Measurements from ENCODE around the gene METTL23. TPM values are rescaled to one million over a fixed set of nuclear protein-coding genes. Genes with fewer than 3 reads are reported as not detected.
A peak's percentile ranks its signal among the peaks of the same experiment; 100 is the strongest.

Gene METTL23
- total RNA-seq, 2 experiments from 2014 or later: 35.4 to 37.8 TPM

GRCh38 chr17:76752006-76752405, 25.4 kb downstream of the METTL23 start:
- Mint-ChIP-seq H3K9me3 (no peaks in the 10 kb centered on the region), H3K4me1 (ENCODE audit: low read depth) (peaks cover 24% of the 10 kb centered on the region), H3K27ac (peak overlapping the region; percentile 96), H3K27me3 (no peaks in the 10 kb centered on the region), H3K4me3 (peak overlapping the region; percentile 79), H3K36me3 (ENCODE audit: low read depth) (peaks cover 32% of the 10 kb centered on the region)
- H3K36me3 ChIP-seq (ENCODE audit: insufficient read depth, low read length): peaks cover 17% of the 10 kb centered on the region
- DNase-seq: peak in 4 of 14 experiments; percentile 20 to 84 (median 74)
- H3K27me3 ChIP-seq (ENCODE audit: control insufficient read depth in 1 of 2, insufficient read depth in 2 of 2, low read length in 2 of 2): no peaks in the 10 kb centered on the region
- peak; percentile 61 for ATAC-seq (ENCODE audit: poor library complexity)
- TF ChIP-seq CTCF (IDR thresholded peaks at IDR 0.05): no peak
- H3K9me3 ChIP-seq (ENCODE audit: control insufficient read depth in 1 of 2, insufficient read depth in 1 of 2, low read length in 2 of 2): no peaks in the 10 kb centered on the region
- ChIA-PET CTCF (interaction anchor here (0.6 to 2.8 kb wide), 7 partner anchors 14 to 229 kb away, joined by 3 to 10 read pairs (median 4); partner anchors contain the start of genes METTL23 and MFSD11), POLR2A (interaction anchor here (0.7 to 2.9 kb wide), 7 partner anchors 14 to 1207 kb away, joined by 6 to 76 read pairs (median 7); partner anchors contain the start of genes JMJD6, METTL23, MFSD11 and MXRA7)
- intact Hi-C loops (cut with DNase I, micrococcal nuclease): loop anchor here (2.0 to 5.0 kb wide), 2 partner anchors 13 to 40 kb away; partner anchors contain the start of gene MFSD11 (in 1 of the 2)
- peak overlapping the region; percentile 82 to 84 for H3K27ac ChIP-seq (ENCODE audit: low read depth in 1 of 2, low read length in 2 of 2)
- peak overlapping the region; percentile 54 for H3K4me3 ChIP-seq (ENCODE audit: low read length)
- H3K4me1 ChIP-seq (ENCODE audit: insufficient read depth, low read length): peaks cover 34% of the 10 kb centered on the region

- peak overlapping the region; percentile 96 for H3K27ac Mint-ChIP-seq
- Histone ChIP-seq H3K9me3 (ENCODE audit: control insufficient read depth in 1 of 2, insufficient read depth in 1 of 2, low read length in 2 of 2) (no peaks in the 10 kb centered on the region), H3K27ac (ENCODE audit: low read depth in 1 of 2, low read length in 2 of 2) (peak overlapping the region; percentile 82 to 84), H3K4me3 (ENCODE audit: low read length) (peak overlapping the region; percentile 54), H3K36me3 (ENCODE audit: insufficient read depth, low read length) (peaks cover 12% of the 10 kb centered on the region), H3K4me1 (ENCODE audit: insufficient read depth, low read length) (peaks cover 34% of the 10 kb centered on the region), H3K27me3 (ENCODE audit: control insufficient read depth in 1 of 2, insufficient read depth in 2 of 2, low read length in 2 of 2) (no peaks in the 10 kb centered on the region)
- DNase-seq (peak in 10 of 14 experiments; percentile 14 to 81 (median 30)), ATAC-seq (ENCODE audit: poor library complexity) (peak; percentile 87)
- POLR2A ChIA-PET: interaction anchor here (0.8 to 2.9 kb wide), 8 partner anchors 15 to 1205 kb away, joined by 3 to 76 read pairs (median 6); partner anchors contain the start of genes JMJD6, METTL23, MFSD11 and SRSF2
- no peaks in the 10 kb centered on the region for H3K27me3 Mint-ChIP-seq
- no peaks in the 10 kb centered on the region for H3K9me3 Mint-ChIP-seq
- intact Hi-C loops (cut with DNase I, micrococcal nuclease): loop anchor here (1.0 to 5.0 kb wide), 3 partner anchors 15 to 39 kb away; partner anchors contain the start of genes MFSD11 (in 1 of the 2) and SRSF2 (in 1 of the 2)
- H3K36me3 Mint-ChIP-seq (ENCODE audit: low read depth): peaks cover 31% of the 10 kb centered on the region
- CTCF ChIA-PET: interaction anchor here (1.4 to 2.8 kb wide), 2 partner anchors 15 to 196 kb away, joined by 4 to 10 read pairs; partner anchors contain the start of gene MFSD11
- H3K4me1 Mint-ChIP-seq (ENCODE audit: low read depth): peaks cover 24% of the 10 kb centered on the region
- no peak for TF ChIP-seq CTCF (IDR thresholded peaks at IDR 0.05)
- peak overlapping the region; percentile 84 for H3K4me3 Mint-ChIP-seq
These were observed 26.7 kb downstream of the METTL23 start for GRCh38 chr17:76753061-76753961.

- peaks cover 26% of the 10 kb centered on the region for H3K36me3 Mint-ChIP-seq (ENCODE audit: low read depth)
- intact Hi-C loops (cut with DNase I, micrococcal nuclease): no loop called here
- DNase-seq (no peak), ATAC-seq (ENCODE audit: poor library complexity) (no peak)
- Histone ChIP-seq H3K4me1 (ENCODE audit: insufficient read depth, low read length) (peaks cover 34% of the 10 kb centered on the region), H3K27me3 (ENCODE audit: control insufficient read depth in 1 of 2, insufficient read depth in 2 of 2, low read length in 2 of 2) (no peaks in the 10 kb centered on the region), H3K9me3 (ENCODE audit: control insufficient read depth in 1 of 2, insufficient read depth in 1 of 2, low read length in 2 of 2) (no peaks in the 10 kb centered on the region), H3K4me3 (ENCODE audit: low read length) (no peak overlapping the region), H3K27ac (ENCODE audit: low read depth in 1 of 2, low read length in 2 of 2) (no peak overlapping the region), H3K36me3 (ENCODE audit: insufficient read depth, low read length) (peaks cover 6% of the 10 kb centered on the region)
- CTCF ChIA-PET: no interaction called here
- peak overlapping the region; percentile 64 for H3K27ac Mint-ChIP-seq
- peaks cover 24% of the 10 kb centered on the region for H3K4me1 Mint-ChIP-seq (ENCODE audit: low read depth)
- H3K27me3 Mint-ChIP-seq: no peaks in the 10 kb centered on the region
- peak overlapping the region; percentile 56 for H3K4me3 Mint-ChIP-seq
- no peaks in the 10 kb centered on the region for H3K9me3 Mint-ChIP-seq
- TF ChIP-seq CTCF (IDR thresholded peaks at IDR 0.05): no peak
- POLR2A ChIA-PET: interaction anchor here (1.1 to 1.8 kb wide), 2 partner anchors 18 to 28 kb away, joined by 5 to 10 read pairs; partner anchors contain the start of genes METTL23, MFSD11 and SRSF2
These were observed 28.6 kb downstream of the METTL23 start for GRCh38 chr17:76755285-76755684.
